ENCODE results near the gene CYP4F3.

DNA sequence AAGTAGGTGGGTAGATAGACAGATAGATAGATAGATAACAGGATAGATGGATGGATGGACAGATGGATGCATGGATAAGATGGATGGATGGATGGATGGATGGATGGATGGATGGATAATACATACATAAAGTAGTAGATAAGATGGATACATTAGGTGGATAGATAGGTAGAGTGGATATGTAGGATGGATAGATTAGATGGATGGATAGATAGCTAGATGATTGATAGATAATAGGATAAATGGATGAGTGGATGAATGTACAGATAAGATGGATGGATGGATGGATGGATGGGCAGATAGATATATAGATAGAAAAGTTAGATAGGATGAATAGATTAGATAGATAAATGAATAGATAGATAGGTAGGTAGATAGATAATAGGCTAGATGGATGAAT lies 2.1 kb downstream of the CYP4F3 start:
- TF ChIP-seq GATA2 (IDR thresholded peaks at IDR 0.05; ENCODE audit: low read depth, low read length) (no peak), GATA3 (IDR thresholded peaks at IDR 0.05; ENCODE audit: low read depth, low read length) (no peak)

Measured in SH-SY5Y (cell line).